ENCODE data around the gene CARD9.

CARD9 gene

DNA sequence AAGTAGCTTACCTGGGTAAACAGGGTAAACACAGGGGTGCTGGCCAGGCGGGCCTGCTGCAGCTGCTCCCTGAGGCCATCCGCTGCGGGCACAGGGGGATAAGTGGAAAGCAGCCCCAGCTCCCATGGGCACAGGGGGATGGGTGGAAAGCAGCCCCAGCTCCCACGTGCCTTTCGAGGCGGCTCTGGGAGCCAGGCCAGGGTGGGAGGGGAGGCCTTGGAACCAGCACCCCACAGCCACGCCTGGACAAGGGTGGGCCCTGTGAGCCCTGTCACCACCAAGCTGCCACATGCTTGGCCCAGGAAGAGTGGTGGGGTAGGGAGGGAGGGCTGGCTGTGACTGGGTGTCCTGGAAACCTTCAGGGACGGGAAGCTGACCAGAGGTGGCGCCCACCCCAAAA, 7.8 kb upstream of the CARD9 start:
- DNase-seq (ENCODE audit: low read depth in 1 of 2, low spot score in 1 of 2), result no peak

DNA sequence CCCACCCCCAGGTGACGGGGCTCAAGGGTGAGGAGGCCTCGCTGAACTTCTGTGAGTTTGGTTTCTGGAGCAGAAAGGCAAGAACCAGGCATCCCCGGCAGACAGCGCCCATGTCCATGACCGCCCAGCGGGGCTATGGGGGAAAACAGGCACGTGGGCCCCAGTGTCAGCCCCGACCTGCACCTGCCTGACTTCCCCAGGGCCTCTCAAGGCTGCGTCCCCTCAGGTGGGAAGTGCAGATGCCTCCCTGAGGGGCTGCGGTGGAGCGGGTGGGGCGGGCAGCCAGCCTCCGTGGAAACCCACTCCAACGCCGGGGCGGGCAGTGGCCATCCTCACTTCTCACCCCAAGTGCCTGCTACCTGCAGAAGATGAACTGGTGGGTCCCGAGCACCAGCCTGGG, 6.9 kb upstream of the CARD9 start:
- no peak for DNase-seq (ENCODE audit: low read depth in 1 of 2, low spot score in 1 of 2)

DNA sequence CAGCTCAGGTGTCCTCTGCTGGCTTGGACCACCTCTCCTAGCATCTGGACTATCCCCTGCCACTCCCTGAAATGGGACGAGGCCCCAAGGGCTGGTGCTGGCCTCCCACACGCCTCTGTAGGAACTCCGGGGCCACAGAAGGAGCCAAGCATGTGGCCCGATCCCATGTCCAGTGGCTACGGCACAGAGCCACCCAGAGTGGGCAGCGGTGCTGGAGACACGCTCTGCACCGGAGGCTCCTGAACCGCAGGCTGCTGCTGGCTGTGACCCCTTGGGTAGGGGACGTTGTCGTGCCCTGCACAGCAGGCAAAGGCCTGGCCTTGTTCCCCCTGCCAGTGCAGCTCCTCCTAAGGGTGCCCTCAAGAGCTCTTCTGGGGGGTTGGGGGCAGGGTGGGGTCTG, 6.4 kb upstream of the CARD9 start:
- DNase-seq (ENCODE audit: low read depth in 1 of 2, low spot score in 1 of 2), result no peak

DNA sequence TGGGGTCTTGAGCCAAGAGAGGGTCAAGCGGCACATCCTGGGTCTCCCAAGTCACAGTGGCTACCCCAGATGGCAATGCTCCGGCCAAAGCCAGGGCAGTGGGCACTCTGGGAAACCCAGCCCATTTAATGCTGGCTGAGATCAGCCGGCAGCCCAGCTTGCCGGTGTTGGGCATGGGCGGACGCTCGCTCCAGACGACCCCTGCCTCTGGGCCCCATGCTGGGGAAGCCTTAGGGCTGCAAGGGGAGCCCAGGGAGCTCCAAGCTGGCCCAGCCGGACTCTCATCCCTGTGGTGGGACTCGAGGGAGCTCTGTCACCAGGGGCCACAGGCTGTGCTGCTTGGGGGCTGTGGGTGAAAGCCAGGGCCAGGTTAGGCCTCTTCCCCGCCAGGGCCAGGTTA, 5.9 kb upstream of the CARD9 start:
- no peak for DNase-seq (ENCODE audit: low read depth in 1 of 2, low spot score in 1 of 2)

DNA sequence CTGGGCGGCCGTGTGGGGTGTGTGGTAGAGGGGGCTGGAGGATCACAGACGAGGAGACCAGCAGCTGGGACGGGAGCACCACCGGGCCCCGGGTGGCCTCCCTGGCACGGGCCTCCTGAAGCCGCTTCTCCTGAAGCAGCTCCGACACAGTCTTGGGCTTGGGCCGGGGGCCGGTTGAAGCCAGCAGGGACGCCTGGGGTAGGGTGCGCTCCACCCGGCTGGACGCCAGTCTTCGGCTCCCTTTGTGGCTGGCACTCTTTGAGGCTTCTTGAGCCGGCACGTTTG, 5.5 kb upstream of the CARD9 start:
- DNase-seq (ENCODE audit: low read depth in 1 of 2, low spot score in 1 of 2), result no peak

DNA sequence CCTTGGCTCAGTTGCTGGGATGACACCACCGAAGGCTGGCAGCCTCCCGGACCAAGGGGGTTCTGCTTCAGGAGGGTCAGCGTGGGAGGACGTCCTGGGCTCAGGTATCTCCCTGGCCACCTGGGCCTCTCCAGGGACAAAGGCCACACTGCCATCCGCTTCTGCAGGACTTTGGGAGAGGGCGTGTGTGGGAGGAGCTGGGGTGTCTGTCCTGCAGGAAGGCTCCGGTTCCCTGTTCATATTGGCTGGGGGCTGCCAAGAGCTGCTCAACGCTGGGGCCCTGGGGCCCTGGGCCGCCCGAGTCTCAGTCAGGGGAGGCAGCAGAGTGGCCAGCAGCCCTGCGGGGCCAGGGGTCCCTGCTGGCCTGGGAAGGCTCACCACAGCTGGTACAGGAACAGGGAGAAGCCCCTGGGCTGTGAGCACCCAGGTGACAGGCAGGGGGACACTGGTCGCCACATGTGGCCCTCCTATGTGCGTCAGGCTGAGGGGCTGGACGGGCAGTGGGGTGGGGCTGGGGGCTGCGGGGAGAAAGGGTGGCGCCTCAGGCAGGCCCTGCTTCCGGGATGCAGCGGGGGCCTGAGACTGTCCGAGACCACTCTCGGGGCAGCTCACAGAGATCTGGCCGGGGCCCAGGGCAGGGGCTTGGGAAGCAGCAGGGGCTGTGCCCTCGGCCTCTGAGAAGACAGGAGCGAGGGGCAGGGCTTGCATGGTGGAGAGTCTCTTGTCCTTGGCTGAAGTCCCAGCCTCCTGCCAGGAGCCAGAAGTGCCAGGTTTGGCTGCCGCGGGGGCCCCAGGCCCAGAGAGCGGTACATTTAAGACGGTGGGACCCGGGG, 4.9 kb upstream of the CARD9 start:
- DNase-seq (ENCODE audit: low read depth in 1 of 2, low spot score in 1 of 2), result no peak

DNA sequence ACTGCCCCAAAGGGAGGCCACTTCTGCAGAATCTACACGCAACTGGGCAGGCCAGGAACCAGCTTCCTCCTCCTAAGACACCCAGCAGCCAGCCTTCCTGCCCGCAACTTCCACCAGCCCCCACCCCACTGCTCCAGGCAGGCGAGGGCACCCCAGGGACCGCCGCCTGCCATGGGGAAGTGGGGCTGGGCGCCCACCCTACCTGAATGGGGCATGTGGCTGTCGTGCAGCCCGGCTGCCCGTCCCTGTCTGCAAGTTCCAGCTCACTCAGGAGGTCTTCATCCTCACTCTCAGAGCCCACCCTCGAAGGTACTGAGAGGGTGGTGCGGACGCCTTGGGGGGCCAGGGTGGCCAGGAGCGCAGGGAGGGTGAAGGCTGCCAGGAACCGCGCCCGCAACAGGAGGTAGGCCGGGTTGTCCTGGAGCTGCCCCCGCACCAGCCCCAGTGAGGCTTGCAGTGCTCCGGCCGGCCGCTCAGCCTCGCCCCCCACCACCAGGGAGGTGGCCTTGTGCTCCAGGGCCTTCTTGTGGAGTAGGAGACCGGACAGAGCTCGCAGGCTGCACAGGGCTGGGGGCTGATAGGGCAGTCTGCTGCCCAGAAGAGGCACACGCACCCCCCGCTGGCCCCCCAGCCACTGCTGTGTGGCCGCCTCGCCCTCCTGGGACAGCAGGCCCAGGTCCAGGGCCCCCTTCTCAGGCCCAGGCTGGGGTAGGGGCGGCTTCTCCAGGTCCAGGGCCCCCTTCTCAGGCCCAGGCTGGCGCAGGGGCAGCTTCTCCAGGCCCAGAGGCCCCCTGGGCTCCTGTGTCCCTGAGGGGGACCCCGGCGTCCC, 4.1 kb upstream of the CARD9 start:
- DNase-seq (ENCODE audit: low read depth in 1 of 2, low spot score in 1 of 2), result no peak

DNA sequence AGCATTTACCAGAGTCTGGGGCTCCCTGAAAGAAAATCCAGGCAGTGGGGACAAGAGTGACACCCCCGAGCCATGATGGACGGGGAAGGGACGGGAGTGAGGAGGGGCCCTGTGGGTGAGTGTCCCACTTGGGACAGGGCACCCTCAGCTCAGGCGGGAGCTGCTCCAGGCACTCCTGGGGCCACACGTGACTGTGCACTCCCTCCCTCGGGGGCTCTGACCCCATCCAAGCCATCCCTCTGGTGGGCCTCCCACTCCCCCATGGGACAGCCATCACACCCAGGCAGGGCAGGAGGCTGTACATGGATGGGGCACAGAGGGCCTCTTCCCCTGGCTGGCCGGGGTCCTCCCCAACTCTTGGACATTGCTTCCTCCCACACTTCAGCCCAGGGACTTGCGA, 3.0 kb upstream of the CARD9 start:
- DNase-seq (ENCODE audit: low read depth in 1 of 2, low spot score in 1 of 2), result no peak

DNA sequence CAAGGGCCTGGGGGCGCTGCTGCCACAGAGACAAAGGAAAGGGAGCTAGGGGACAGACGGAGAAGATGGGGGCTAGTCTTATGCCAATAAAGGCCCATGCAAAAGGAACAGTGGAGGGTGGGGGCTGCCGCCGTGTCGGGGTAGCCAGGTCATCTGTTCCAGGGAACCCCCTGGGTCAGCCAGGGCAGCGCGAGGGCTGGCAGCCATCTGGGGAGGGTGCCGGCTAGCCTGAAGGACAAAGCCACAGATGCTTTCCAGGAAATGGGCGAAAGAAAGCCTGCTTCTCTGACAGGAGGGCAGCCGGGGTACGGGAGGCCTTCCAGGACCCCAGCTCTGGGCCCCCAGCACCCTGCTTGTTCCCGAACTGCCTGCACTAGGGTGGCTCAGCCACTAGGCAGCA, 1.6 kb upstream of the CARD9 start:
- no peak for DNase-seq (ENCODE audit: low read depth in 1 of 2, low spot score in 1 of 2)

DNA sequence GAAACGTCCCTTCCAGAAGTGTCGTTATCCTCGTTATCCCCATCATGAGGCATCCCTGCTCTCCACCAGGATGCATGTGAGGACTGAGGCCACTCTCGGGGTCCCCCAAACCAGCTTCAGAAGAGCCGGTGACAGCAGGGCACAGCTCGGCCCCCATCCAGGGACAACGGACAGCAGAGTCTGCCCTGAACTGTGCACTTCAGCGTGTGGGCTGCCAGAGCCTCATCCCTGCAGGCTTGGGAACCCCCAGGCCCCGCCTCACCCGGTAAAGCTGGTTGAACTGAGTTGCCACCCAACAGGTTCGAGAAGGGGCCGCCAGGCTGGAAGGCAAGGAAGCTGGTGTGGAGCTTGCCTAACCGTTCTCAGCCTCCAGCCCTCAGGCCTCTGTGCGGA, 710 bp upstream of the CARD9 start:
- DNase-seq (ENCODE audit: low read depth in 1 of 2, low spot score in 1 of 2), result no peak

DNA sequence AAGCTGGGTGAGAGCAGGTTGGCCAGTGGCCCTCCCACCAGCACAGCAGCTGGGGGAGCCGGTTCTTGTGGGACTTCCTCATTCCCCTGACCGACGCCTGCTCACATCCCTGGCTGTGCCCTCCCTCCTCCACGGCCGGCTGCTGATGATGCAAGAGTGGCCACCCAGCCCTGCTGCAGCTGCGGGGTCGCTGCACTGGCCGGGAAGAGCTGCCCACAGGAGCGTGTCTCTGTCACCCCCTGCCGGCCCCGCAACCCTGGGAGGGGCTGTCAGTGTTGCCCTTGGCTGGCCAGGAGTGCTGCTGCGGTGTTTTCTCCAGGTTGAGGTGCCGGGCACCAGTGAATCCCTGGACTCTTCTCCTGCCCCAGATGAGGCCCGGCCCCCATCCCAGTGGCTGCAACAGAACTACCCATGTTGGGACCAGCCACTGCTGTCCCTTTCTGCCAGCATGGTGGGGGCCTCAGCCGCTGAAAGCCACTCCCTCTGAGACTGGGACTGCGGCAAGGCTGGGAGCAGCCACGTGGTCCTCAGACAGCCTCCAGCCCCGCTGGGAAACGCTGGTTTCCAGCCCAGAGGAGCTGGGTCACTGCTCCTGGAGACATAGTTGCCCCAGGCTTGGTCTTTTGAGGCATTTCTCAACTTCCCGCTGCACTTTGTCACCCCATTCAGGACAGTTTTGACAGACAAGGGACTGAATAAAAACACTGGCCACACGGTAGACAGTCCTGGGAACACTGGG, 739 bp downstream of the CARD9 start:
- DNase-seq (ENCODE audit: low read depth in 1 of 2, low spot score in 1 of 2), result no peak

DNA sequence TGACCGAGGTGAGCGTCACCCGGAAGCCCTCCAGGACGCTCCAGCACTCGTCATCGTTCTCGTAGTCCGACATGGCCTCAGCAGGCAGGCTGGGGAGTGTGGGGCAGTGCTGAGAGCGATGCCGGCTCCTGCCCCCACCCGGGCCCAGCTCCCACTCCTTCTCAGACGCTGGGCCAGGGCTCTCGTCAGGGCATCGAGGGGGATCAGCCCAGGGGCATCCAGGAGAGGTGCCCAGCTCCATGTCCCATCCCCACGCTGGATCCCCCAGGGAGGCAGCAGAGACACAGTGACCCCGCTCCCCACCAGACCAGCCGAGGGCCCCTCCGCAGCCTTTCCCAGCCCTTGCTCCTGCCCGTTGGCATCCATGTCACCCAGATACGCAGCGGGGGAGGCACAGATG, 1.5 kb downstream of the CARD9 start:
- DNase-seq (ENCODE audit: low read depth in 1 of 2, low spot score in 1 of 2), result no peak

DNA sequence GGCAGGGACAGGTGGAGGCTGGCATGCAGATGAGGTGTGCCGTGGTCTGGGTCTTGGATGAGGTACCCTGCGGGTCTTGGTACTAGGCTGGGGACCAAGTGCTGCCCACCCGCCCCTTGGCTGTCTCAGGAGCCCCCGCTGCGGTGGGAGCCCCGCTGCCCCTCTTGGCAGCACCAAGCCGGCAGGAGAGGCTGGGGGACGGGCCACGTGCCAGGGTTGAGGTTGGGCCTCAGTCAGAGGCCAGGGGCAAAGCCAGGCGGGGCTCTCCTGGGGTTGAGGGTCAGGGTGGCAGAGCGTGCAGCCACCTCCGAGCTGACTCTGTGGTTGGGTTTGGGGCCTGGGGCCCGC, 2.0 kb downstream of the CARD9 start:
- DNase-seq (ENCODE audit: low read depth in 1 of 2, low spot score in 1 of 2), result no peak

DNA sequence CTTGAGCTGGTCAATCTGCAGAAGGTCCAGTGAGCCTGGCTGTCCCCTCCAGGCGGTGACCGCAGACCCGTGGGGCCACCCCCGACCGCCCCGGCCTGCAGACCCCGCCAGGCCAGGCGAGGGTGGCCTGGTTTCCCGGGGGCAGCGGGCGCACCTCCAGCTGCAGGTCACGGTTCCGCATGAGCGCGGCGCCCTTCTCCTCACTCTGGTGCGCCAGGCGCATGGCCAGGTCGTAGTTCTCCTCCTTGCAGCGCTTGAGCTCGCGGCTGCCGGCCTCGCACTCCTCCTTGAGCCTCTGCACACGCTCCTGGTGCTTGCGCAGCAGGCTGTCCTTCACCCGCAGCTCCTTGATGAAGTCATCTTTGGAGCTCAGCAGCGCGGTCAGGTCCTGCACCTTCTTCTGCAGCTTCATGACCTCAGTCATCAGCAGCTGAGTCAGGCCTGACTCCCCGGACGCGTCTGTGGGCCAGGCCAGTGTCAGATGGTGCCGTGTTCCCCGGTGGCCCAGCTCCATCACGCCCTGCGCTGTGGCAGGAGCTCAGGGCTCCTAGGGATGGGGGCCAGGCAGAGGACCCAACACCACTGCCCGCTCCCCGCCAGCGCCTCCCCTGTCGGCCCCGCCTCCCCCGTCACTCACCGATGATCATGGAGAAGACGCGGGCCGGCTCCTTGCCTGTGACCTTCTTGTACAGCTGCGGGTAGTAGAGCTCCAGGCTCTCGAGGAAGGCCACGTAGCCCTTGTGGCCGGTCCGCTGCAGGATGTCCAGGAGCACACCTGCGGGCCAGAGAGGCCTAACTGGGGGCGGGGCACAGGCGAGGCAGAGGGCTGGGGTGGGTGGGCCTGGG, 2.6 kb downstream of the CARD9 start:
- DNase-seq (ENCODE audit: low read depth in 1 of 2, low spot score in 1 of 2), result no peak

DNA sequence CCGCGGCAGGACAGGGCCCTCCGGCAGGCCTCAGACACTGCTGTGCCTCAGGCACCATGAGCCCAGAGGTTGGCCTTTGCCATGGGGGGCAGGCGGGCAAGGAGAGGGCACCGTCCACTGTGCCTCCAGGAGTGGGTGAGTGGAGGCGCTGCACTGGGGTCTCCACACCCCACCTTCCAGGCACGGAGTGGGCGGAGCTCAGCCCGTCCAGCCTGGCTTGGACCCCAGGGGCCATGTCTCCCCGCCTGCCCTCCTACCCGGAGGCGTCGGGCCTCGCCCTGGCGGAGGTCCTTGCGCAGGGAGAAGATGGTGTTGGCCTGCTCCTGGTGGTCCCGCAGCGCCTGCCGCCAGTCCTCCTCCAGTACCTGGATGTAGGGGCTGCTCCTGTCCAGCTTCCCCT, 3.4 kb downstream of the CARD9 start:
- no peak for DNase-seq (ENCODE audit: low read depth in 1 of 2, low spot score in 1 of 2)

DNA sequence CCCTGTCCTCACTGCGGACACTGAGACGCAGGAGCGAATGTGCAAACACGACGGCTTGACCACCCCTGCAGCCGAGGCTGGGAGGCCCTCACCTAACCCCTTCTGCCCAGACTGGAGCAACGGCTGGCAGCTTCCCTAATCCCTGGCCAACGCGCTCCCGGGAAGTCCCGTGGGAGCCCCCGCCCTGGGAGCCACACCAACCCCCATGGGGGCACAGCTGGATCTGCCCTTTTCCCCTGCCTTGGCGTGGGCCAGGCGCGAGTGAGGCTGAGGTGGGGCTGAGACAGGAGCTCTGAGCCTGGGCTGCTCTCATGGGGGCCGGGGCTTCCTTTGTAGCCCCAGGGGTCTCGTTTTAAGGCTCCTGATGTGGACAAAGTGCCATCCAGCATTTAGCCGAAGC, 5.3 kb downstream of the CARD9 start:
- DNase-seq (ENCODE audit: low read depth in 1 of 2, low spot score in 1 of 2), result no peak

DNA sequence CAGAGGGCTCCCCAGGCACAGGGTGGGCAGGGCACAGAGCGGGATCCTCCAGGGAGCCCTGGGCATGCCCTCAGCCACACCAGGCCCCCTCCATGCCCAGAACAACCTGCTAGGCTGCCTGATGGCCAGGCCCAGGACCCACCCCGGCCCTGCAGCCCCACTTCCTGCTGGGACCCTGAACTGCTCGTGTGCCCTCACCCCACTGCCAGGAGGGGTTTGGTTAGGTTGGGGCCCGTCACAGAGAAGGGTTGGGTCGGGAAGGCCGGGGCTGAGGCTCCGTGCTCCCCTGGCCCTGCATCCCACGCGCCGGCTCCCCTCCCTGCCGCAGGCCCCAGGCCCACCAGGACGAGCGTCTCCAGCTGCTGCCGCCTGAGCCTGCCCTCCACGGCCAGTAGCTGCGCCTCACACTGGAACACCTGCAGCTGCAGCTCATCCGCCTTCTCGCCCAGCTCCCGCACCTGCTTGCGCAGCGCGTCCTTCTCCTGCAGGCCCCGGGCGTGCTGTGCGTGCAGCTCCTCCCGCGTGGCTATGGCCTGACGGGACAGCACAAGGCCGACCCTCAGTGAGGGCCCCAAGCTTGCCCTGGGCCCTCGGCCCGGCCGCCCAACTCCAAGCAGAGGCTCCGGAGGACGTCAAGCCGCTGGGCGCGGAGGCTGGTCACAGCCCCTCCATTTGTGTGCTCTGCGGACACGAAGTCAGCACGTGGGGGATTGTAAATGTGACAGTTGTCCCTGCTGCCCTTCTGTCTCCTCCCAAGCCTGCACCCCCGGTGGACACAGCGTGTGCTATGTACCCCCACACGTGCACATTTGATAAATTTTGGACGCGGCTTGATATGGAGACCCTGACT, 5.9 kb downstream of the CARD9 start:
- no peak for DNase-seq (ENCODE audit: low read depth in 1 of 2, low spot score in 1 of 2)

DNA sequence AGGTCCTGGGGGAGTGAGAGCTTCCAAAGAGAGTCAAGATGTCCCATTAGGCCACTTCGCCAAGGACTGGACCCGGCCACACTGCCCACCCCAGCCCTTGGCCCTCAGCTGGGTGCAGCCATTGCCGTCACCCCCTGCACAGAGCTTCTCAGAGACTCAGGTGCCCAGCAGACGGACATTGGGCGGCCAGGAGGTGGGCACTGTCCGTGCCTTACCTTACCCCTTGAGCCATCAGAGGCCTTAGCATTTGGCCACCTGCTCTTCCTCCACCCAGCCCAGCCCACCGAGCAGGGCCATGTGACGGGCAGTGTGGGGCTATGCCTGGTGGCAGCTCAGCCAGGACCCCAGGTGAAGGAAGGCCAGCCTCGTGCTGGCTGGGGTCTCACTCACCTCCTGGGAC, 6.6 kb downstream of the CARD9 start:
- no peak for DNase-seq (ENCODE audit: low read depth in 1 of 2, low spot score in 1 of 2)

DNA sequence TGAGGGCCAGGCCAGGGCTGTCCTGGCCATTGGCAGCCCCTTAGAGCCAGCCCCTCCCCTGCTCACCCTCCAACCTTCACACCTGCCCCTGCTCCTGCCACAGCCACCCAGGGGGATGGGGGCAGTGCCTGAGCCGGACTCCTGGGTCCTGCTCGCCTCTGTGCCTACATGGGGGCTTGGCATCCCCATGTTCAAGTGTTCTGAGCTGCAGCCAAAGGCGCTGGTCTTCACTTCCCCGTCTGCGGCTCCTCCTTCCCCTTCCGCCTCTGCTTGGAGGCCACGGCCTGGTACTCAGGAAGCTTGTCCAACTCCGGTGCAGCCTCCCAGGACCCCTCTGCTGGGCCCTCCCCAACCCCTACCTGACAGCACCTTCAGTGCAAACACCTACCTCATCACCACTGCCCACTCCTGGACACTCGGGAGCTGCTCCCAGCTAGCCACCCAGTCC, 7.7 kb downstream of the CARD9 start:
- no peak for DNase-seq (ENCODE audit: low read depth in 1 of 2, low spot score in 1 of 2)
